HG02763 (cell line): ENCODE data around the gene RANBP1.
A peak's percentile ranks its signal among the peaks of the same experiment; 100 is the strongest.
"Not testable (repeated sequence)": the region's sequence is repeated elsewhere in the genome, so short reads cannot be mapped to it uniquely, and the experiment has no call there.

Source experiments
- ATAC-seq: cut with Tn5 transposase; IDR thresholded peaks from one replicate; pipeline ENCODE4 v1.9.1; 2021; ENCODE audit warnings: mild to moderate bottlenecking, moderate library complexity; ENCODE audit not compliant: unreplicated experiment

Gene RANBP1

GRCh38 chr22:20115691-20116375 lies at the start of gene RANBP1:
Gene RANBP1 (plus strand): TSS chr22:20116104. CDS start chr22:20116185, 81 bp downstream.
- no peak for ATAC-seq

GRCh38 chr22:20066617-20067383 lies 49.1 kb upstream of the RANBP1 start:
- no peak for ATAC-seq

- ATAC-seq = not testable (repeated sequence)
Measured at GRCh38 chr22:20067384-20067682, 48.6 kb upstream of the RANBP1 start.

GRCh38 chr22:20068640-20069039 lies 47.3 kb upstream of the RANBP1 start:
- no peak for ATAC-seq

GRCh38 chr22:20069331-20070042 lies 46.4 kb upstream of the RANBP1 start:
- no peak for ATAC-seq

GRCh38 chr22:20071524-20071972 lies 44.4 kb upstream of the RANBP1 start:
- ATAC-seq = no peak

- ATAC-seq = no peak
Measured at GRCh38 chr22:20076627-20077172, 39.2 kb upstream of the RANBP1 start.

- peak; percentile 86 for ATAC-seq
Measured at GRCh38 chr22:20079745-20080444, 36.0 kb upstream of the RANBP1 start, which contains the start of gene DGCR8. Gene DGCR8 (plus strand): TSS chr22:20080241. CDS start chr22:20085964, 5,723 bp downstream.

GRCh38 chr22:20080445-20080775 lies 35.5 kb upstream of the RANBP1 start:
- peak; percentile 61 for ATAC-seq

- ATAC-seq = no peak
Measured at GRCh38 chr22:20080776-20081654, 34.9 kb upstream of the RANBP1 start.

- ATAC-seq = no peak
Measured at GRCh38 chr22:20083157-20083890, 32.6 kb upstream of the RANBP1 start.

GRCh38 chr22:20083891-20084546 lies 31.9 kb upstream of the RANBP1 start:
- ATAC-seq = no peak

GRCh38 chr22:20084547-20085413 lies 31.1 kb upstream of the RANBP1 start:
- no peak for ATAC-seq

- ATAC-seq = no peak
Measured at GRCh38 chr22:20085651-20086050, 30.3 kb upstream of the RANBP1 start.

GRCh38 chr22:20086101-20086599 lies 29.8 kb upstream of the RANBP1 start:
- ATAC-seq = no peak

- ATAC-seq = no peak
Measured at GRCh38 chr22:20086763-20087162, 29.1 kb upstream of the RANBP1 start.
